ENCODE measurements around the gene POU2F1. TPM values are rescaled to one million over a fixed set of nuclear protein-coding genes. Genes with fewer than 3 reads are reported as not detected.

POU2F1 gene
- total and polyA plus RNA-seq, 7 donors: 0.83 to 9.0 (median 6.3) TPM

GRCh38 chr1:167330601-167331293 is 110.1 kb downstream of the POU2F1 start:
- TF ChIP-seq CTCF (IDR thresholded peaks at IDR 0.05): no peak
- no peaks in the 10 kb centered on the region for H3K36me3 ChIP-seq (ENCODE audit: insufficient read depth in 1 of 2, low read depth in 1 of 2)
- no peaks in the 10 kb centered on the region for H3K27me3 ChIP-seq (ENCODE audit: insufficient read depth in 3 of 3, low read length in 2 of 3)
- intact Hi-C loops (cut with DNase I): no loop called here
- DNase-seq (no peak), ATAC-seq (no peak)
- H3K9me3 ChIP-seq: no peaks in the 10 kb centered on the region
- WGBS, 3 donors: 86 to 95% (median 88%) methylated on average over 1 of the region's 1 CpG
- H3K4me1 ChIP-seq: peaks cover 20% of the 10 kb centered on the region
- no peak overlapping the region for H3K27ac ChIP-seq
- no peak overlapping the region for H3K4me3 ChIP-seq

GRCh38 chr1:167331650-167332049 is 111.0 kb downstream of the POU2F1 start:
- WGBS, 3 donors: 64 to 65% (median 65%) methylated on average over 2 of the region's 2 CpGs

GRCh38 chr1:167332503-167332902 is 111.8 kb downstream of the POU2F1 start:
- no peaks in the 10 kb centered on the region for H3K9me3 ChIP-seq
- no peak overlapping the region for H3K4me3 ChIP-seq
- TF ChIP-seq CTCF (IDR thresholded peaks at IDR 0.05): no peak
- no peaks in the 10 kb centered on the region for H3K27me3 ChIP-seq (ENCODE audit: insufficient read depth in 3 of 3, low read length in 2 of 3)
- H3K4me1 ChIP-seq: peaks cover 20% of the 10 kb centered on the region
- no peaks in the 10 kb centered on the region for H3K36me3 ChIP-seq (ENCODE audit: insufficient read depth in 1 of 2, low read depth in 1 of 2)
- H3K27ac ChIP-seq: no peak overlapping the region
- ATAC-seq (no peak), DNase-seq (no peak)
- intact Hi-C loops (cut with DNase I): no loop called here
- WGBS, 3 donors: 61 to 72% (median 69%) methylated on average over 1 of the region's 1 CpG

More at GRCh38 chr1:167331650-167332049, 111.0 kb downstream of the POU2F1 start:
- intact Hi-C loops (cut with DNase I): no loop called here
- no peaks in the 10 kb centered on the region for H3K9me3 ChIP-seq
- H3K4me3 ChIP-seq: no peak overlapping the region
- ATAC-seq (no peak), DNase-seq (no peak)
- H3K36me3 ChIP-seq (ENCODE audit: insufficient read depth in 1 of 2, low read depth in 1 of 2): no peaks in the 10 kb centered on the region
- TF ChIP-seq CTCF (IDR thresholded peaks at IDR 0.05): no peak
- H3K4me1 ChIP-seq: peaks cover 20% of the 10 kb centered on the region
- no peaks in the 10 kb centered on the region for H3K27me3 ChIP-seq (ENCODE audit: insufficient read depth in 3 of 3, low read length in 2 of 3)
- H3K27ac ChIP-seq: no peak overlapping the region

GRCh38 chr1:167333124-167333523 is 112.4 kb downstream of the POU2F1 start:
- H3K36me3 ChIP-seq (ENCODE audit: insufficient read depth in 1 of 2, low read depth in 1 of 2): no peaks in the 10 kb centered on the region
- no peak overlapping the region for H3K27ac ChIP-seq
- DNase-seq (no peak), ATAC-seq (no peak)
- H3K27me3 ChIP-seq (ENCODE audit: insufficient read depth in 3 of 3, low read length in 2 of 3): no peaks in the 10 kb centered on the region
- no peak overlapping the region for H3K4me3 ChIP-seq
- WGBS, 3 donors: 95 to 97% (median 97%) methylated on average over 2 of the region's 2 CpGs
- no peaks in the 10 kb centered on the region for H3K9me3 ChIP-seq
- no peak for TF ChIP-seq CTCF (IDR thresholded peaks at IDR 0.05)
- intact Hi-C loops (cut with DNase I): no loop called here
- peaks cover 20% of the 10 kb centered on the region for H3K4me1 ChIP-seq

- 89 to 100% (median 92%) methylated on average over 1 of the region's 1 CpG for WGBS, 3 donors
- intact Hi-C loops (cut with DNase I): no loop called here
- no peak overlapping the region for H3K4me3 ChIP-seq
- H3K9me3 ChIP-seq: no peaks in the 10 kb centered on the region
- no peak for ATAC-seq
- no peak for TF ChIP-seq CTCF (IDR thresholded peaks at IDR 0.05)
- H3K4me1 ChIP-seq: peaks cover 20% of the 10 kb centered on the region
- H3K36me3 ChIP-seq (ENCODE audit: insufficient read depth in 1 of 2, low read depth in 1 of 2): no peaks in the 10 kb centered on the region
- no peak for DNase-seq
- H3K27ac ChIP-seq: no peak overlapping the region
- H3K27me3 ChIP-seq (ENCODE audit: insufficient read depth in 3 of 3, low read length in 2 of 3): no peaks in the 10 kb centered on the region
Observed at GRCh38 chr1:167333703-167334102, 113.0 kb downstream of the POU2F1 start.
